ENCODE results near the gene SH3RF3. TPM values are rescaled to one million over a fixed set of nuclear protein-coding genes. Genes with fewer than 3 reads are reported as not detected.
A peak's percentile ranks its signal among the peaks of the same experiment; 100 is the strongest.

SH3RF3 gene
- total and polyA plus RNA-seq, 5 donors from 2014 or later = 0.16 to 1.6 (median 0.76) TPM

DNA sequence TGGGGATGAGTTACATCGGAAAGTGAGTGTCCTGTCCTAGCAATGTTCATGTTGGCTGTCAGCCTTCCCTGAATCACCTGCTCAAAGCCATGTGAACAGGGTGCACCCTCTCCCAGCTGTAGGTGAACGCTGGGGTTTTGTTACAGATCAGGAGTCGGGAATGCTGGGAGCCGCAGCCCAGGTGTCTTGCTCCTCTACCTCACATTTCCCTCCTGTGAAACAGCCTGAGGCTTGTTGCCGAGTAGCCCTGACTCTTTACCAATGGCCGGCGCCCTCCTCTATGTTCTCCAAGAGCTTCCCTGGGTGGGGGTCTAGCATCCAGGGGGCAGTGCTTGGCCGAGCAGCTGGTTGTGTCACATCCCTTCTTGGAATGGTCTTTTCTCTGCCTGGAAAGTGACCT, 164.7 kb downstream of the SH3RF3 start:
- DNase-seq (no peak), ATAC-seq (ENCODE audit: low read depth in 2 of 2) (no peak)
- no peak overlapping the region for H3K27ac ChIP-seq (ENCODE audit: insufficient read depth, low read length, poor library complexity, severe bottlenecking)
- Mint-ChIP-seq H3K4me1 (peaks cover 0 to 26% (median 5%) of the 10 kb centered on the region in 4 donors), H3K36me3 (no peaks in the 10 kb centered on the region), H3K4me3 (no peak overlapping the region), H3K27me3 (peaks cover 13% of the 10 kb centered on the region), H3K9me3 (peaks cover 0 to 1% (median 0%) of the 10 kb centered on the region in 7 donors), H3K27ac (peak overlapping the region in 1 of 3 donors; percentile 29)
- H3K36me3 ChIP-seq (ENCODE audit: control insufficient read depth, insufficient read depth, low read length) = no peaks in the 10 kb centered on the region
- H3K9me3 ChIP-seq (ENCODE audit: control insufficient read depth in 2 of 2, low read length in 2 of 2) = peaks cover 0 to 4% of the 10 kb centered on the region in 2 experiments
- H3K4me1 ChIP-seq (ENCODE audit: control insufficient read depth, insufficient read depth, low read length, poor library complexity, severe bottlenecking) = no peaks in the 10 kb centered on the region
- no peak overlapping the region for H3K4me3 ChIP-seq (ENCODE audit: low read depth, low read length)
- H3K27me3 ChIP-seq (ENCODE audit: control insufficient read depth, insufficient read depth, low read length) = no peaks in the 10 kb centered on the region

DNA sequence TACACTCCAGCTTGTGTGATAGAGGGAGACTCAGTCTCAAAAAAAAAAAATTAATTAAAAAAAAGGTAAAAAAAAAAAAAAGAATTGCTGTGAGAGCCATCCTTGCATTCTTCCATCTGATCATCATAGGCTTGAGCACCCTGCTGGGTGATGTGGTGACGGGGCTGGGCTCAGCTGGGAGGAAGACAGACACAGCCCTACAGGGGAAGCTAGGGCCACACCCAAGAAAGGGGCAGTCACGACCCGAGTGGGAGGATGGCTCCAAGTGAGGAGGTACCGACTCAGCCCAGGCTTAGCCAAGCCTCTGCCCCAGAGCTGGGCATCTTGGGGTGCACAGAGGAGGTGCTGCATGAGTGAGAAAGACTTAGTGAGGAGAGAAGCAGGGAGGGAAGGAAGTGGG, 165.5 kb downstream of the SH3RF3 start:
- Mint-ChIP-seq H3K27me3 (peaks cover 13% of the 10 kb centered on the region), H3K4me1 (peaks cover 0 to 27% (median 2%) of the 10 kb centered on the region in 4 donors), H3K9me3 (no peaks in the 10 kb centered on the region), H3K4me3 (no peak overlapping the region), H3K27ac (no peak overlapping the region), H3K36me3 (no peaks in the 10 kb centered on the region)
- no peaks in the 10 kb centered on the region for H3K4me1 ChIP-seq (ENCODE audit: control insufficient read depth, insufficient read depth, low read length, poor library complexity, severe bottlenecking)
- no peak overlapping the region for H3K27ac ChIP-seq (ENCODE audit: insufficient read depth, low read length, poor library complexity, severe bottlenecking)
- peaks cover 0 to 4% of the 10 kb centered on the region in 2 experiments for H3K9me3 ChIP-seq (ENCODE audit: control insufficient read depth in 2 of 2, low read length in 2 of 2)
- no peak for DNase-seq
- no peaks in the 10 kb centered on the region for H3K27me3 ChIP-seq (ENCODE audit: control insufficient read depth, insufficient read depth, low read length)
- no peak overlapping the region for H3K4me3 ChIP-seq (ENCODE audit: low read depth, low read length)
- no peaks in the 10 kb centered on the region for H3K36me3 ChIP-seq (ENCODE audit: control insufficient read depth, insufficient read depth, low read length)
- ATAC-seq (ENCODE audit: low read depth in 2 of 2) = no peak

DNA sequence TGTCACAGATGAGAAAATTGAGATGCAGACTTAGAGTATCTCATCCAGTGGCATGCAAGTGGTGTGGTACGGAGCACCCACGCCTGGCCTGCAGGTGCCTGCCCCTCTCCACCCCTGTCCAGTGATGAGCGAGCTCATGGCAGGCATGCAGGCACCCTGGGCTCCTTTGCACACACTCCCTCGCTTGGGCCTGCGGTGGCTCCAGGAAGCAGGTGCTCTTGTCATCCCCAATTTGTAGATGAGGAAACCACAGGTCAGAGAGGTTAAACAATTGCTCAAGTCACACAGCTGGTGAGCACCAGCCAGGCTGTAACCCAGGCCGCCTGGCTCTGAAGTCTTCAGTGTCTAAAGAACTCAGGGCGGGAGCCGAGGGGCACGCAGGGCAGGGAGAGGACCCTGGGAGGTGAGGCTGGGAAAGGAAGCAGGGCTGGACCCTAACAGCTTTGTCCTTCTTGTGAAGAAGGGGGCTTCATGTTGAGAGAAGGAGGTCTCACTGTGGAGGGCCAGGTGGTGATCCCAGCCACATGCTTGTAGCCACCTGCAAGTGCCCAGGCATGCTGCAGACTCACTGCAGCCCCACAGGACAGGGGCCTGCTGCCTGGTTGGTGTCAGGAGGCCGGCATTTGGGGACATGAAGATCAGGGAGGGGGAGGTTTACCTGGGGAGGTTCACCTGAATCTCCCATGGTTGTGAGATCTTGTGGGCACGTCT, 166.2 kb downstream of the SH3RF3 start:
- DNase-seq = no peak
- Mint-ChIP-seq H3K4me1 (peaks cover 0 to 26% (median 2%) of the 10 kb centered on the region in 4 donors), H3K9me3 (no peaks in the 10 kb centered on the region), H3K4me3 (no peak overlapping the region), H3K36me3 (no peaks in the 10 kb centered on the region), H3K27ac (no peak overlapping the region), H3K27me3 (peaks cover 13% of the 10 kb centered on the region)
- no peak for ATAC-seq (ENCODE audit: low read depth in 2 of 2)
- no peak overlapping the region for H3K27ac ChIP-seq (ENCODE audit: insufficient read depth, low read length, poor library complexity, severe bottlenecking)
- H3K36me3 ChIP-seq (ENCODE audit: control insufficient read depth, insufficient read depth, low read length) = no peaks in the 10 kb centered on the region
- H3K4me3 ChIP-seq (ENCODE audit: low read depth, low read length) = no peak overlapping the region
- no peaks in the 10 kb centered on the region for H3K27me3 ChIP-seq (ENCODE audit: control insufficient read depth, insufficient read depth, low read length)
- H3K9me3 ChIP-seq (ENCODE audit: control insufficient read depth in 2 of 2, low read length in 2 of 2) = peaks cover 0 to 4% of the 10 kb centered on the region in 2 experiments
- no peaks in the 10 kb centered on the region for H3K4me1 ChIP-seq (ENCODE audit: control insufficient read depth, insufficient read depth, low read length, poor library complexity, severe bottlenecking)

DNA sequence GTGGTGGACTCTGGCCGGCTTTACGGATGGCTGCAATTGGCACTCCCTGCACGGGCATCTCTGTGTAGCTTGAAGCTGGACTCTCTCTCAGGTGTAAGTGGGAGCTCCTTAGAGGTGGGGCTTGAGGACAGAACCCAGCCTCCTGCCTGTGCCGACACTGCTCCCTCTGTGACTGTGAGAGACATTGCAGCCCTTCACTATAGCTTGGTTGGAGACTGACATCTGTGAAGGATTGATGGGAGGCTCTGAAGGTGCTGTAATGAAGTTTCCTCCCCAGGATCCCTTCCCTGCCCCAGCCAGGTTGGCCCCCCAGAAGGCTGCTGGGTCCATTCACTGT, 166.7 kb downstream of the SH3RF3 start:
- H3K9me3 Mint-ChIP-seq = no peaks in the 10 kb centered on the region
- H3K27me3 Mint-ChIP-seq = peaks cover 13% of the 10 kb centered on the region
- H3K36me3 Mint-ChIP-seq = no peaks in the 10 kb centered on the region
- H3K27me3 ChIP-seq (ENCODE audit: control insufficient read depth, insufficient read depth, low read length) = no peaks in the 10 kb centered on the region
- DNase-seq (no peak), ATAC-seq (ENCODE audit: low read depth in 2 of 2) (no peak)
- no peaks in the 10 kb centered on the region for H3K36me3 ChIP-seq (ENCODE audit: control insufficient read depth, insufficient read depth, low read length)
- no peak overlapping the region for H3K27ac ChIP-seq (ENCODE audit: insufficient read depth, low read length, poor library complexity, severe bottlenecking)
- H3K4me1 ChIP-seq (ENCODE audit: control insufficient read depth, insufficient read depth, low read length, poor library complexity, severe bottlenecking) = no peaks in the 10 kb centered on the region
- peaks cover 0 to 25% (median 1%) of the 10 kb centered on the region in 4 donors for H3K4me1 Mint-ChIP-seq
- no peak overlapping the region for H3K27ac Mint-ChIP-seq
- H3K4me3 ChIP-seq (ENCODE audit: low read depth, low read length) = no peak overlapping the region
- peaks cover 0 to 4% of the 10 kb centered on the region in 2 experiments for H3K9me3 ChIP-seq (ENCODE audit: control insufficient read depth in 2 of 2, low read length in 2 of 2)
- H3K4me3 Mint-ChIP-seq = no peak overlapping the region

DNA sequence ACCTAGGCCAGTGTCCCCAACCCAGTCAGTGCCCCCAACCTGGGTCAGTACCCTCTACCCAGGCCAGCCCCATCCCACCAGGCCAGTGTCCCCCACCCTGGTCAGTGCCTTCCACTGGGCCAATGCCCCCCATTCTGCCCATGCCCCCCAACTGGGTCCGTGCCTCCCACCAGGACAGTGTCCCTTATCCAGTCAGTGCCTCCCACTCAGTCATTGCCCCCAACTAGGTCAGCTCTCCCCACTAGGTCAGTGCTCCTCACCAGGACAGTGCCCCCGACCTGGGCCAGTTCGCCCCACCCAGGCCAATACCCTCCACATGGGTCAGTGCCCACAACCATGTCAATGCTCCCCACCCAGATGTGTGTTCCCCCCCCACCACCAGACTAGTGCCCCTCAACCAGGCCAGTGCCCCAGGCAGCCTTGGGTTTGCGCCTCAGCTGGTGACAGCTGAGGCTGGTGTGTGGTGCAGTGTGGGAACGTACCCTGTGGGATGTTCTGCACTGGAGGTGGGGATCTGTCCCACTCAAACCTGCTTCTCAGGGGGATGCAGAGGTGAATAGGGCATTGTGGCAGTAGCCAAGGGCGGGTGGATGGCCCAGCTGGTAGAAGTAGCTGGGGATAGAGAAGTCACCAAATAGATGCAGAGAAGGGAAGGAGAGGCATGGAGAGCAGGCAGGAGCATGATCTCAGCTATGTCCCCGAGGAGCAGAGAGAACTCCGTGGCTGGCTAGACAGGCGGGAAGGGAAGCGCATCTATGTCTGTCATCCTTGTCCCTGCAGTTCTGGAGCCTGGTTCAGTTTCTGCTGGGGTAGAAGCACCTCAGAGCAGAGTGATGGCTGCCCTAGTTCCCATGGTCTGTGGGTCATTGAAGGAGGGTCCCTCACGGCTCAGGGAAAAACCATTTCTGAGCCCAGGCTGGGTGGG, 168.8 kb downstream of the SH3RF3 start:
- H3K9me3 Mint-ChIP-seq = no peaks in the 10 kb centered on the region
- Histone ChIP-seq H3K9me3 (ENCODE audit: control insufficient read depth in 2 of 2, low read length in 2 of 2) (peaks cover 0 to 4% of the 10 kb centered on the region in 2 experiments), H3K4me3 (ENCODE audit: low read depth, low read length) (no peak overlapping the region), H3K27ac (ENCODE audit: insufficient read depth, low read length, poor library complexity, severe bottlenecking) (no peak overlapping the region), H3K27me3 (ENCODE audit: control insufficient read depth, insufficient read depth, low read length) (no peaks in the 10 kb centered on the region), H3K36me3 (ENCODE audit: control insufficient read depth, insufficient read depth, low read length) (no peaks in the 10 kb centered on the region), H3K4me1 (ENCODE audit: control insufficient read depth, insufficient read depth, low read length, poor library complexity, severe bottlenecking) (no peaks in the 10 kb centered on the region)
- ATAC-seq (ENCODE audit: low read depth in 2 of 2) (no peak), DNase-seq (no peak)
- peak overlapping the region in 1 of 3 donors; percentile 88 for H3K27ac Mint-ChIP-seq
- no peaks in the 10 kb centered on the region for H3K36me3 Mint-ChIP-seq
- H3K27me3 Mint-ChIP-seq = peaks cover 13% of the 10 kb centered on the region
- peaks cover 0 to 29% (median under 1%) of the 10 kb centered on the region in 4 donors for H3K4me1 Mint-ChIP-seq
- no peak overlapping the region for H3K4me3 Mint-ChIP-seq

DNA sequence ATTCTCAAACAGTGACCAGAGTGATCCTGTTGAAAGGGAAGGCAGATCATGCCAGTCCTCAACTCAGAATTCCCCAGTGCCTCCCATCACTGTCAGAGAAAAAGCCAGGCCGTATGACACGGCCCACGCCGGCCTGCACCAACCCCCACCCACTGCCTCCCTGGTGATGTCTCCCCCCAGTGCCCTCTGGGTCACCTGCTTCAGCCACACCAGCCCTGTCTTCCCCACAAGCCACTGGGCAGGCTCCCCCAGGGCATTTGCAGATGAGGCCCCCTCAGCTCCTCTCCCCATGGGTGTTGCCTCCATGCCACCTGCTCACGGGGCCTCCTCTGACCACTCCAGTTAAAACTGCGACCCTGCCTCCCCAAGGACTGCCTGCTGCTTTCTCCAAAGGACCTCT, 169.8 kb downstream of the SH3RF3 start:
- H3K4me3 ChIP-seq (ENCODE audit: low read depth, low read length) = no peak overlapping the region
- H3K27ac Mint-ChIP-seq = no peak overlapping the region
- no peaks in the 10 kb centered on the region for H3K36me3 Mint-ChIP-seq
- H3K36me3 ChIP-seq (ENCODE audit: control insufficient read depth, insufficient read depth, low read length) = no peaks in the 10 kb centered on the region
- H3K27me3 ChIP-seq (ENCODE audit: control insufficient read depth, insufficient read depth, low read length) = no peaks in the 10 kb centered on the region
- H3K4me3 Mint-ChIP-seq = peak overlapping the region in 1 of 4 donors; percentile 46
- H3K4me1 Mint-ChIP-seq = peaks cover 0 to 29% (median under 1%) of the 10 kb centered on the region in 4 donors
- no peaks in the 10 kb centered on the region for H3K9me3 Mint-ChIP-seq
- no peak overlapping the region for H3K27ac ChIP-seq (ENCODE audit: insufficient read depth, low read length, poor library complexity, severe bottlenecking)
- DNase-seq (no peak), ATAC-seq (ENCODE audit: low read depth in 2 of 2) (no peak)
- peaks cover 12% of the 10 kb centered on the region for H3K27me3 Mint-ChIP-seq
- no peaks in the 10 kb centered on the region for H3K4me1 ChIP-seq (ENCODE audit: control insufficient read depth, insufficient read depth, low read length, poor library complexity, severe bottlenecking)
- H3K9me3 ChIP-seq (ENCODE audit: control insufficient read depth in 2 of 2, low read length in 2 of 2) = peaks cover 0 to 3% of the 10 kb centered on the region in 2 experiments

DNA sequence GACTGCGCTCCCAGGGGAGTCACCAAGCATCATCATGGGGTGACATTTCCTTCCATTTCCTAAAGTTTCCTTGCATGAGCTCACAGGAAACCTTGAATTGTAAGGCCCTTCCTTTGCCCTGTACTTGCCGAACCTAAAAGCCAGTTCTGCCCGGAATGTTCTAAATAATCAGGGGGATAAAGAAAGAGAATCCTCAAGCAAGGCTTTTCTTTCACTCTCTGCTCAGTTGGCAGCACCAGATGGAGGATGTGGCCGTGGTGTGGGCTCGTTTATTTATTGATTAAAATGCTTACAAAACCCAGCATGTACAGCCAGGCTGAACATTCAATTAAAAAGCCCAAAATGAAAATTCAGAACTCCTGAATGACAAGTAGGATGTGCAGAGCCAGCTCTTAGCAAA, 170.5 kb downstream of the SH3RF3 start:
- ATAC-seq (ENCODE audit: low read depth in 2 of 2) = no peak
- Histone ChIP-seq H3K4me1 (ENCODE audit: control insufficient read depth, insufficient read depth, low read length, poor library complexity, severe bottlenecking) (no peaks in the 10 kb centered on the region), H3K9me3 (ENCODE audit: control insufficient read depth in 2 of 2, low read length in 2 of 2) (no peaks in the 10 kb centered on the region), H3K36me3 (ENCODE audit: control insufficient read depth, insufficient read depth, low read length) (no peaks in the 10 kb centered on the region), H3K27me3 (ENCODE audit: control insufficient read depth, insufficient read depth, low read length) (no peaks in the 10 kb centered on the region), H3K27ac (ENCODE audit: insufficient read depth, low read length, poor library complexity, severe bottlenecking) (no peak overlapping the region), H3K4me3 (ENCODE audit: low read depth, low read length) (no peak overlapping the region)
- H3K4me1 Mint-ChIP-seq = peaks cover 0 to 31% (median under 1%) of the 10 kb centered on the region in 4 donors
- H3K27me3 Mint-ChIP-seq = peaks cover 8% of the 10 kb centered on the region
- DNase-seq = no peak
- H3K27ac Mint-ChIP-seq = no peak overlapping the region
- no peaks in the 10 kb centered on the region for H3K9me3 Mint-ChIP-seq
- no peaks in the 10 kb centered on the region for H3K36me3 Mint-ChIP-seq
- H3K4me3 Mint-ChIP-seq = no peak overlapping the region
